GM21390 (cell line): ENCODE measurements around the gene FLNB.

Experiments
- ATAC-seq: cut with Tn5 transposase; IDR thresholded peaks from one replicate; pipeline ENCODE4 v1.9.1; 2021; ENCODE audit not compliant: unreplicated experiment

The FLNB gene

GRCh38 chr3:58129041-58129770 is 121.0 kb downstream of the FLNB start:
- no peak for ATAC-seq

- ATAC-seq: no peak
These were observed 122.4 kb downstream of the FLNB start for GRCh38 chr3:58130591-58130990.

- ATAC-seq: no peak
These were observed 123.0 kb downstream of the FLNB start for GRCh38 chr3:58131101-58131825.

- ATAC-seq: no peak
These were observed 124.6 kb downstream of the FLNB start for GRCh38 chr3:58132850-58133249.

- ATAC-seq: no peak
These were observed 126.2 kb downstream of the FLNB start for GRCh38 chr3:58134468-58134867.

GRCh38 chr3:58135712-58136543 is 127.7 kb downstream of the FLNB start:
- ATAC-seq: no peak

- ATAC-seq: no peak
These were observed 129.1 kb downstream of the FLNB start for GRCh38 chr3:58137306-58137705.

GRCh38 chr3:58141766-58142345 is 133.6 kb downstream of the FLNB start:
- ATAC-seq: no peak

- no peak for ATAC-seq
These were observed 135.3 kb downstream of the FLNB start for GRCh38 chr3:58143417-58144055.

- ATAC-seq: no peak
These were observed 136.5 kb downstream of the FLNB start for GRCh38 chr3:58144478-58145325.

GRCh38 chr3:58148049-58148448 is 139.8 kb downstream of the FLNB start:
- ATAC-seq: no peak

- ATAC-seq: no peak
These were observed 142.0 kb downstream of the FLNB start for GRCh38 chr3:58150130-58150809.

GRCh38 chr3:58150810-58151199 is 142.6 kb downstream of the FLNB start:
- ATAC-seq: no peak

- no peak for ATAC-seq
These were observed 143.4 kb downstream of the FLNB start for GRCh38 chr3:58151637-58152036.

- ATAC-seq: no peak
These were observed 144.2 kb downstream of the FLNB start for GRCh38 chr3:58152225-58153015.

GRCh38 chr3:58153371-58153770 is 145.1 kb downstream of the FLNB start:
- no peak for ATAC-seq

GRCh38 chr3:58154626-58155449 is 146.6 kb downstream of the FLNB start:
- ATAC-seq: no peak

GRCh38 chr3:58155838-58156237 is 147.6 kb downstream of the FLNB start:
- no peak for ATAC-seq
